ENCODE measurements around the gene N4BP3.

Gene N4BP3

GRCh38 chr5:178106086-178106485 lies 7.2 kb upstream of the N4BP3 start:
- no peak for DNase-seq

- no peak for DNase-seq
Observed at GRCh38 chr5:178106556-178107239, 6.6 kb upstream of the N4BP3 start.

GRCh38 chr5:178107756-178108310 lies 5.5 kb upstream of the N4BP3 start:
- no peak for DNase-seq

GRCh38 chr5:178108446-178108845 lies 4.9 kb upstream of the N4BP3 start:
- DNase-seq, result no peak

- DNase-seq, result no peak
Observed at GRCh38 chr5:178108966-178109365, 4.4 kb upstream of the N4BP3 start.

- DNase-seq, result no peak
Observed at GRCh38 chr5:178110511-178110910, 2.8 kb upstream of the N4BP3 start.

DNA sequence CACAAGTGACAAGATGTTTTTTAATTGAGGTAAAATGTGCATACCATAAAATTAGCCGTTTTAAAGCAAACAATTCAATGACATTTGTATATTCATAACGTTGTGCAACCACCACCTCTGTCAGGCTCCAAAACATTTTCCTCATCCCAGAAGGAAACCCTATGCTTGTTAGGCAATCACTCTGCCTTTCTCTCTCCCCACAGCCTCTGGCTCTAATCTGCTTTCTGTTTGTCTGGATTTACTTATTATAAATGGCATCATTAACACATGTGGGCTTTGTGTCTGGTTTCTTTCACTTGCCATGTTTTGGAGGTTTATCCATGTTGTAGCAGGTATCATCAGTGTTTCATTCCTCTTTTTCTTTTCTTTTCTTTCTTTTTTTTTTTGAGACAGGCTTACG lies 1.4 kb upstream of the N4BP3 start:
- DNase-seq, result no peak

- DNase-seq, result no peak
Observed at GRCh38 chr5:178112545-178112944, 787 bp upstream of the N4BP3 start.

- DNase-seq, result peak; percentile 25
Observed at GRCh38 chr5:178113841-178114324, 551 bp downstream of the N4BP3 start.

DNA sequence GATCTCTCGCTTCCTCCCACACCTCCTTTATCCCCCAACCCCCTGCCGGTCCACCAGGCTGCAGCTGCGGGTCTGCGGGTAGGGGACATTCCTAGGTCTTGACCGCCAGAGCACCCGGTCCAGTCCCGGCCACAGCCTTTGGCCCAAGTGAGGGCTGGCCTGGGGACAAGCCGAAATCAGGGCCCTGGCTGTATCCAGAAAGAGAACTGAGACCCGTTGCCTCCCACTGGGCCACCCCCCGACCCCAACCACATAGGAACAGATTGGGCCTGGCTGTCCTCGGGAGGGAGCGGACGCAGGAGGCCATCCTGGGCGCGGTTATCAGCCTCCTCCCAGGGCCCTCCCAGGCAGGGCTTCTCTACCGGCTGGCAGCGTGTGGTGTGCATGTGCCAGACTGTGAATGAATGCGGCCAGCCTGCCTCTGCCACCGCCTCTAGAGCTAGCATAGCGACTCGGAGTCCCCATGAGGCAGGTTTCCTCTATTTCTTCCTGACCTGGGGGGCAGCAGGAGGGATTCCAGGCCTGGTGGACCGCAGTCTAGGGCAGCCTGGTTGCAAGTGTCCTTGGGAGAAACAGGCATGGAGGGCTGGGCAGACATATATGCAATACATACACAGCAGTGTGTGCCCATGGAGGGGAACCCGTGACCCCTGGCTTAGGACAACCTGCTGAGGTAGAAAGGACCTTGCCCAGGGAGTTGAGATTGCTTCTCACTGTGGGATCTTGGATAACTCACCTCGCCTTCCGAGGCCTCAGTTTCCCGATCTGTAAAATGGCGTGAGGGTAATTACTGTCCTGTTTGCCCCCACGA lies 1.2 kb downstream of the N4BP3 start:
- DNase-seq, result peak; percentile 41

DNA sequence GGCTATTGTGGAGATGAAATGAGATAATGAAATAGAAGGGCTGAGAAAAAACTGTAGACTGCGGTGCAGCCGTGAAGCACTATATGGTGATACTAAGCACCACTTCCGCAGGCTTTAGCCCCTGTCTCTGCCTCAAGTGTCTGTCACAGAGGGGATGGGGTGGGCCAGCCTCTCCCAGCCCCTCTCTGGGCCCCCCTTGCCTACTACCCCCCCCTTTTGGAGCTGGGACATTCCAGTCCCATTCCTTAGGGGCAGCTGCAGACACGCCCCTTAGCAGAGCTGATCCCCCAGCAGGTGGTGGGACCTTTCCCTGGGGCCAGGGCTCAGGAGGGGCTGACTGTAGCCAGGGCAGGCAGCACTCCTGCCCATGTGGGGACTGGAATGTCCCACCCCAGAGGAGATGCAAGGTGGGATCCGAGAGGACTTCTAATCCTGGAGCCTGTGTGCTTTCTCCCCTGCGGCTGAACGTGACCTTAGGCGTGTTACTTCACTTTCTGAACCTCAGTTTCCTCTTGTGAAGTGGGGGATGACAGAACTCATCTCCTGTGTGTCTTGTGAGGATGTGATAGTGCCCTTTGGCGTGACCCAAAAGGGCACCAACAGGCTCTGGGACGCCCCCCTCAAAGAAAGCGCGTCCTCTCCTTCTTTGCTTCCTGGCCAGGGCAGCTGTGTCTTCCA lies 1.9 kb downstream of the N4BP3 start:
- DNase-seq, result no peak

- no peak for DNase-seq
Observed at GRCh38 chr5:178115814-178116142, 2.4 kb downstream of the N4BP3 start.

GRCh38 chr5:178116143-178116885 lies 3.0 kb downstream of the N4BP3 start:
- DNase-seq, result peak; percentile 45

DNA sequence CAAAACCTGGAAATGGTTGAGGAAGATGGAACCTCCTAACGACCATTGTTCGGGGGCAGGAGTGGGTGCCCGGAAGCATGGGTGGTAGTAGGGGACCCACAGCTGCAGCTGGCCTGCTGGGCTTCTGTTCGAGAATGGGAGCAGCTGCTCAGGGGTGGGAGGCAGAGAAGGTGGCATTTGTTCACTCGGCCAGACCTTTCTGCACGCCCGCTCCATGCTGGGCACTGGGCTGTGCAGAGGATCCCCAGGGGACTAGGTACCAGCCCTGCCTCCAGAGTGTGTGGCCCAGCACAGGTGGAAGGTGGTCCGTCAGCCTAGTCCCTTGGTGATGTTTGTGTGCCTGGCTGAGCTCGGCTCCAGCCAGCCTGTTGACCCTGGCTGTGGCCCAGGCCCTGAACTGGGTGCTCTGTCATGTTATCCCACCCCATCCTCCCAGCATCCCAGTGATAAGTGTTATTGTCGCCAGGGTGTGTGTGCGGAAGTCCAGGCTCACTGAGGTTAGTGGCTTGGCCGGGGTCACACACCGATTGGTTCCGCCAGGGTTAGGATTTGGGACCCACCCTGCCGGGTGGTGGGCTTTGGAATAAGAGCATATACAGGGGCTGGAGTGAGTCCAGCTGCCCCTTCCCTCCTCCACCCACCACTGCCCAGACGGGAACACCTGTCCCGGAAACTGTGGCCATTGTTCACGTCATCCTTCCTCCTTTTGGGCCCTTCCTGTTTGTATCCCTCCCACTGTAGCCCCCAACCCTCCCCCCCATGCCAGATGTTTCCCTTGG lies 4.8 kb downstream of the N4BP3 start:
- DNase-seq, result no peak

DNA sequence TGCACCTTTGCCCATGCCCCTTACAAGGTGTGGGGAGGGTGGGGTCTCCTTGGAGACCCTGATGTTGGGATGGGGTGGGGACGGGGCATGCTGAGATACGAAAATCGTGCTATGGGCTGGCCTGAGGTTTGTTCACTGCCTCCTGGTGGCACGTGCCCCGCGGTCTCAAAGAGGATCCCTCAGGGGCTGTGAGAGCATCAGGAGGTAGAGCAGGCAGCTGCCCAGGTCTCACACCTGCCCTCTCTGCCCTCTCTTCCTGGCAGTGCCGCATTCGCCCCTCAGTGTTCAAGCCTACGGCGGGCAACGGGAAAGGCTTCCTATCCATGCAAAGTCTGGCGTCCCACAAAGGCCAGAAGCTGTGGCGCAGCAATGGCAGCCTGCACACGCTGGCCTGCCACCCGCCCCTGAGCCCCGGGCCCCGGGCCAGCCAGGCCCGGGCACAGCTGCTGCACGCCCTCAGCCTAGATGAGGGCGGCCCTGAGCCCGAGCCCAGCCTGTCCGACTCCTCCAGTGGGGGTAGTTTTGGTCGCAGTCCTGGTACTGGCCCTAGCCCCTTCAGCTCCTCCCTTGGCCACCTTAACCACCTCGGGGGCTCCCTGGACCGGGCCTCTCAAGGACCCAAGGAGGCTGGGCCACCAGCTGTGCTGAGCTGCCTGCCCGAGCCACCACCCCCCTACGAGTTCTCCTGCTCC lies 6.7 kb downstream of the N4BP3 start:
- no peak for DNase-seq

GRCh38 chr5:178120607-178121357 lies 7.5 kb downstream of the N4BP3 start:
- peak; percentile 81 for DNase-seq

DNA sequence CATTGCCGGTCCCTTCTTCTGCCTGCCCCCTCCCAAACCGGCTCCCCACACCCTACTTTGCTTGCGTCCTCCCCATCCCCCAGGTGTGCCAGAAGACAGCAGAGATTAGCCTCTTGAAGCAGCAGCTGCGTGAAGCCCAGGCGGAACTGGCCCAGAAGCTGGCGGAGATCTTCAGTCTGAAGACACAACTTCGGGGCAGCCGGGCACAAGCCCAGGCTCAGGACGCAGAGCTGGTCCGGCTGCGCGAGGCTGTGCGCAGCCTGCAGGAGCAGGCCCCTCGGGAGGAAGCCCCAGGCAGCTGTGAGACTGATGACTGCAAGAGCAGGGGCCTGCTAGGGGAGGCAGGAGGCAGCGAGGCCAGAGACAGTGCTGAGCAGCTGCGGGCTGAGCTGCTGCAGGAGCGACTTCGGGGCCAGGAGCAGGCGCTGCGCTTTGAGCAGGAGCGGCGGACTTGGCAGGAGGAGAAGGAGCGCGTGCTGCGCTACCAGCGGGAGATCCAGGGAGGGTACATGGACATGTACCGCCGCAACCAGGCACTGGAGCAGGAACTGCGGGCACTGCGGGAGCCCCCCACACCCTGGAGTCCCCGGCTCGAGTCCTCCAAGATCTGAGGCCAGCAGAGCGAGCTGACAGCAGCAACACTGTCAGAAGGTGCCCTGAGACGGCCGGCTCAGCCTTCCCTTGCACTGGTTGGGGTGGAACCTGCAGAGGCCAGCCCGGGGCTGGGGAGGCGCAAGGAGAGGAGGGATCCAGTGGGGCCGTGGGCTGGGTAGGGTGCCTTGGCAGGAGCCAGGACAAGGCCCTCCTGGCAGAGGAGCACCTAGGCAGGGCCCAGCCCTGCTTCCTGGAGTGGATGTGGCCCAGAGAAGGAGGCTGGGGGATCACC lies 8.3 kb downstream of the N4BP3 start:
- DNase-seq, result no peak

- DNase-seq, result no peak
Observed at GRCh38 chr5:178122346-178122745, 9.0 kb downstream of the N4BP3 start.
